Left ventricle myocardium inferior (tissue), 1 donor: ENCODE measurements around the gene SRP68. TPM values are rescaled to one million over a fixed set of nuclear protein-coding genes. Genes with fewer than 3 reads are reported as not detected.

Experiments
- DNase-seq: peaks from one replicate; pipeline ENCODE4 v3.0.0-alpha.2; 2020
- H3K27ac ChIP-seq: fragments of 200-600 bp; replicated peaks from 2 replicates; pipeline ENCODE4 v1.8.0; 2021
- H3K27me3 ChIP-seq: fragments of 200-600 bp; 2 replicates; pipeline ENCODE4 v1.8.0; 2021; ENCODE audit warnings: low read depth
- H3K36me3 ChIP-seq: fragments of 200-600 bp; 2 replicates; pipeline ENCODE4 v1.8.0; 2021
- H3K4me1 ChIP-seq: fragments of 200-600 bp; 2 replicates; pipeline ENCODE4 v1.8.0; 2021
- H3K4me3 ChIP-seq: fragments of 200-600 bp; 2 replicates; pipeline ENCODE4 v1.8.0; 2021; ENCODE audit warnings: mild to moderate bottlenecking, moderate library complexity
- H3K9me3 ChIP-seq: fragments of 200-600 bp; replicated peaks from 2 replicates; pipeline ENCODE4 v1.8.0; 2021
- CTCF ChIP-seq: fragments of 200-600 bp; IDR thresholded peaks from 2 replicates; pipeline ENCODE4 v1.8.0; 2021; ENCODE audit warnings: antibody characterized with exemption, mild to moderate bottlenecking, borderline replicate concordance
- intact Hi-C: fragments of 100-400 bp; cut with micrococcal nuclease; formaldehyde crosslinking; loops from one replicate; pipeline ENCODE4 v1.11.0; 2022
- total RNA-seq: library from RNA; stranded (reverse); fragmentation: NEBNext Ultra II Directional; extraction: Animal tissue kit (Norgen Biotek cat#: 25700); gene quantifications from one replicate; pipeline ENCODE4 v1.2.1, GENCODE V29; 2021
- donor health status: DM: no; HTN: yes; CAD: no; lungs with severe emphysema.

The SRP68 gene
- total RNA-seq, 1 donor from 2014 or later = 57.4 TPM

GRCh38 chr17:76092526-76093413 is 20.5 kb upstream of the SRP68 start:
- intact Hi-C loops = no loop called here
- H3K9me3 ChIP-seq = no peaks in the 10 kb centered on the region
- H3K36me3 ChIP-seq = peaks cover 98% of the 10 kb centered on the region
- no peak overlapping the region for H3K4me3 ChIP-seq
- H3K27me3 ChIP-seq = no peaks in the 10 kb centered on the region
- no peak for DNase-seq
- peaks cover 9% of the 10 kb centered on the region for H3K4me1 ChIP-seq
- H3K27ac ChIP-seq = no peak overlapping the region
- TF ChIP-seq CTCF = no peak

GRCh38 chr17:76091526-76092286 is 19.4 kb upstream of the SRP68 start:
- Histone ChIP-seq H3K4me1 (peaks cover 9% of the 10 kb centered on the region), H3K27ac (no peak overlapping the region), H3K9me3 (no peaks in the 10 kb centered on the region), H3K4me3 (no peak overlapping the region), H3K27me3 (no peaks in the 10 kb centered on the region), H3K36me3 (peaks cover 98% of the 10 kb centered on the region)
- no peak for DNase-seq
- intact Hi-C loops = no loop called here
- TF ChIP-seq CTCF = no peak

- Histone ChIP-seq H3K36me3 (peaks cover 98% of the 10 kb centered on the region), H3K4me3 (no peak overlapping the region), H3K27me3 (no peaks in the 10 kb centered on the region), H3K9me3 (no peaks in the 10 kb centered on the region), H3K27ac (no peak overlapping the region), H3K4me1 (peaks cover 9% of the 10 kb centered on the region)
- TF ChIP-seq CTCF = no peak
- intact Hi-C loops = no loop called here
- no peak for DNase-seq
These were observed 18.3 kb upstream of the SRP68 start for GRCh38 chr17:76090517-76091129.

GRCh38 chr17:76089680-76090516 is 17.6 kb upstream of the SRP68 start:
- H3K4me1 ChIP-seq = peaks cover 9% of the 10 kb centered on the region
- H3K4me3 ChIP-seq = no peak overlapping the region
- intact Hi-C loops = no loop called here
- H3K27me3 ChIP-seq = no peaks in the 10 kb centered on the region
- DNase-seq = no peak
- no peaks in the 10 kb centered on the region for H3K9me3 ChIP-seq
- TF ChIP-seq CTCF = no peak
- no peak overlapping the region for H3K27ac ChIP-seq
- H3K36me3 ChIP-seq = peaks cover 98% of the 10 kb centered on the region
